CD4-positive, alpha-beta T cell treated with Interleukin-4 for 1 hour (primary cell): ENCODE data around the gene RFX2.
"Not testable (repeated sequence)": the region's sequence is repeated elsewhere in the genome, so short reads cannot be mapped to it uniquely, and the experiment has no call there.

Experiments used
- DNase-seq, 2 donors: peaks; one replicate each; pipeline ENCODE4 v3.0.0-alpha.2; 2020 to 2022

RFX2 gene

DNA sequence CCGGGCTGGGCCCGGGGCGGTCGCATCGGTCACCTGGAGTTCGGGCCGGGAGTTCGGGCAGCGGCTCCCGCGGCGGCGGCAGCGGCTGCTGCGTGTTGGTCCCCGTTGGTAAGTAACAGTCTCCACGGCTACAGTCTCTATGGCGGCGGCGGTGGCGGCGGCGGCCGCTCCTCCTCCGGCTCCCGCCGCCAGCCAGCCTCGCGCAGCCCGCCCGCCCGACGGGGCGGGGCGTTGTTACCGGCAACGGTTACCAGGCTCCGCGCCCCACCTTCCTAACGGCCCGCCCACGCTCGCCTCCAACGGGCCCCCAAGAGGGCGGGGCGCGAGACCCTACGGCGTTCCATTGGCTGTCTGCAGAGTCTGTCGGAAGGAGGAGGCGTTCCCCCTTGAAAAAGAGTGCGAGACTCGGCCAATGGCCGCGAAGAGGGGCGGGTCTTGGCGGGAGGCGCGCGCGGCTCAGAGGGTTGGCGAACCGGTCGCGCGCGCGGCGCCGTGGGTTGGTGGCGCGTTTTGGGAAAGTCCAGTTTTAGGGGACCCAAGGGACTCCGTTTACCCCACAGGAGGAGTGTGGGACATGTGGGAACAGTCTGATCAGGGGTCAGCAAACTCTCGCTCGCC lies at the start of gene RFX2:
Gene RFX2, minus strand, starts transcription at position 141 of the 618 bp plus-strand sequence. CDS start 63,004 bp downstream, outside the sequence.
- peak; percentile 99 for DNase-seq

- DNase-seq: no peak
Observed at GRCh38 chr19:6156033-6156432, 45.7 kb upstream of the RFX2 start.

DNA sequence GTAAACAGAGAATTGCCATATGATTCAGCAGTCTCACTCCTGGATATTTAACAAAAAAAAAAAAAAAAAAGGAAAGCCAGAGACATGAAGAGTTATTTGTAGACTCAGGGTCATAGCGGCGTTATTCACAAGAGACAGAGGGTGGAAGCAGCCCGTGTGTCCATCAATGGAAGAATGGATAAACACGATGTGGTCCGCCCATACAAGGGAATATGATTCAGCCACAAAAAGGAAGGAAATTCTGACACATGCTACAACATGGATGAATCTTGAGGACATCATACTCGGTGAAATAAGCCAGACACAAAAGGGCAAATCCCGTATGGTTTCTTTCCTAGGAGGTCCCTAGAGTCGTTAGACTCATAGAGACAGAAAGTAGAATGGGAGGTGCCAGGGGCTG lies 40.0 kb upstream of the RFX2 start:
- DNase-seq: no peak

DNA sequence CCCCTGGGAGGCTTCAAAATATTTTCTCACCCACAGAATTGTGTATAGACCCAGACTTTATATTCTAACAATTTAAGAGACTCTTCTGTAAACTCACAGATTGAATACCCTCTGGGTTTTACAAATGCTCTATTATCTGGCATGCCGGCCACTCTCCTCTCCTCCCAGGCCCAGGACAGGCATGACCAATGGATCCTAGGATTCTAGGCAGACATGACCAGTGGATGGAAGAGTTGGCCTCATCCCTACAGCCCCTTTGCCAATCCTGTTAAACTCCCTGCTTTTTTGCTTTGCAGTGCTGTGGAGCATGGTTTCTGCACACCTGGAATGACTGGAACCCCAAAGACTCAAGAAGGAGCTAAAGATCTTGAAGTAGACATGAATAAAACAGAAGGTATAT lies 30.9 kb upstream of the RFX2 start:
- DNase-seq: no peak

- no peak for DNase-seq
Observed at GRCh38 chr19:6138511-6138910, 28.2 kb upstream of the RFX2 start.

GRCh38 chr19:6138066-6138465 lies 27.8 kb upstream of the RFX2 start:
- DNase-seq: no peak

GRCh38 chr19:6133231-6133630 lies 22.9 kb upstream of the RFX2 start:
- no peak for DNase-seq

DNA sequence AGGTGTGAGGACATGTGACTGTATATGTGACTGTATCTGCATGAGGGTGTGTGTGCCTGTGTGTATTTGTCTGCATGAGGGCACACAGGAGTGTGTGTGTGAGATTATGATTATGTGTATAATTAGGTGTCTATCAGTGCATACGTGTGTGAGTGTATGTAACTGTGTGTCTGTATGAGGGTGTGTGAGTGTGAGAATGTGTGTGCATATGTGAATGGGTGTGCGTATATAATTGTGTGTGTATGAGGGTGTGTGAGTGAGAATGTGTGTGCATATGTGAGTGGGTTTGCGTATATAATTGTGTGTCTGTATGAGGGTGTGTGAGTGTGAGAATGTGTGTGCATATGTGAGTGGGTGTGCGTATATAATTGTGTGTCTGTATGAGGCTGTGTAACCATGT lies 22.2 kb upstream of the RFX2 start:
- no peak for DNase-seq

GRCh38 chr19:6127716-6128335 lies 17.5 kb upstream of the RFX2 start:
- DNase-seq: no peak

DNA sequence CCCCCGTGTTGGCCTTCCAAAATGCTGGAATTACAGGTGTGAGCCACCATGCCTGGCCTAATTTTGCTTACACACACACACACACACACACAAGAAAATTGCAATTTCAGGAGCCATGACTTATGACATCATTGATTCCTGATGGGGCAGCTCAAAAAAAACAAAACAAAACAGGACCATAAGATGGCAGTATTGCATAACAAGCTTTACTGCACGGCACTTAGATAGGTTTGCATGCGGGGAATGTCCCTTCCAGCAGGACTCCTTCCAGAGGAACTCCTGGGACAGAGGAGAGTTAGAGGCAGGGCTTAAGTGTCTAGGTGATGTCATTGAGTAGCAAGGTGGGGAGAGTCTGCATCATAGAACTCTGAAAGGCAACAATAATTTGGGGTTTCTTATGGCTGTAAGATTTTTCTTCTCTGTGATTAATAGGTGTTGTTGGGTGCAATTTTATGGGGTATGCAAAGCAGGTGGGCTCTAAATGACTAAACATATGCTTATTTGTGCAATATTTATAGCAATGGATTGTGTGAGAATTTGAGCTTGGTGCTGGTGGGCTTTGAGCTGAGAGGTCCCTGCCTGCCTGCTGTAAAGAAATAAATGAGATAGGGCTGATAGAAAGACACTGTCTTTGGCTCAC lies 16.2 kb upstream of the RFX2 start:
- DNase-seq: peak; percentile 15 to 44

- peak; percentile 79 for DNase-seq
Observed at GRCh38 chr19:6125571-6125989, 15.3 kb upstream of the RFX2 start.

GRCh38 chr19:6119031-6119430 lies 8.7 kb upstream of the RFX2 start:
- no peak for DNase-seq

- DNase-seq: no peak
Observed at GRCh38 chr19:6118043-6118442, 7.7 kb upstream of the RFX2 start.

GRCh38 chr19:6117534-6117933 lies 7.2 kb upstream of the RFX2 start:
- no peak for DNase-seq

GRCh38 chr19:6116749-6117430 lies 6.6 kb upstream of the RFX2 start:
- DNase-seq: no peak

- no peak for DNase-seq
Observed at GRCh38 chr19:6115992-6116391, 5.7 kb upstream of the RFX2 start.

GRCh38 chr19:6113616-6114188 lies 3.4 kb upstream of the RFX2 start:
- no peak for DNase-seq

GRCh38 chr19:6109947-6110346 lies 353 bp downstream of the RFX2 start:
- no peak for DNase-seq

- DNase-seq: peak; percentile 69 to 75
Observed at GRCh38 chr19:6108721-6109633, 1.3 kb downstream of the RFX2 start.

DNA sequence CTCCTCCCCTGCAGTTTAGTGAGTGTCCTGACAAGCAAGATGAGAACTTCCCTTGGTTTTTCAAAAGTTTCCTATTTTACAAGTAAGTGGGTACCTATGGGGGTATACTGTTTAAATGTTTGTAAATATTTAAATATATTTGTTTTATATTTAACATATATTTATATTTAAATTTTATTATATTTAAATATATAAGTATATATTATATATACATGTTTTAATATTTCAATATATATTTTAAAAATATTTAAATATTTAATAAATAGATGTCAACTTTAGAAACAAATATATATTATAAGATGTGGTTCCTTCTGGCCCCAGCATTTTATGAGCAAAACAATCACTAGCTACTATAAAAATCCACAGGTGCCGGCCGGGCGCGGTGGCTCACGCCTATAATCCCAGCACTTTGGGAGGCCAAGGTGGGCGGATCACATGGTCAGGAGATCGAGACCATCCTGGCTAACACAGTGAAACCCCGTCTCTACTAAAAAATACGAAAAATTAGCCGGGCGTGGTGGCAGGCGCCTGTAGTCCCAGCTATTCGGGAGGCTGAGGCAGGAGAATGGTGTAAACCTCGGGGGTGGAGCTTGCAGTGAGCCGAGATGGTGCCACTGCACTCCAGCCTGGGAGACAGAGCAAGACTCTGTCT lies 3.5 kb downstream of the RFX2 start:
- not testable (repeated sequence) for DNase-seq

GRCh38 chr19:6105444-6105843 lies 4.9 kb downstream of the RFX2 start:
- DNase-seq: no peak

DNA sequence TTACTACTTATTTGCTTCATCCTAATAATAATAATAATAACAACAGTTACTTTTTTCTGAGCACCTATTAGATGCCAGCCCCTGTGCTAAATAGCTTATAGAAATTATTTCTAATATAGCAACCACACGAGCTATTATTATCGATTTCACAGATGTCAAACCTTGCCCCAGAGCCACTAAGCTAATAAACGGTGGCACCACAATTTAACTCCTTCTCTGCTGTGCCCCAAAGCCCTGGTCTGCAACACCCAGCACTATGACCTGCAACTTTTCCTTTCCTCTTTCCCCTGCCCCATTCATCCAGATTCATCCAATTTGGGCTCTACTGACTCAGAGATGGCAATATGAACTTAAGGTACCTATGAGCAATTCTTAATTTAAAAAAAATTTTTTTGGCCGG lies 6.4 kb downstream of the RFX2 start:
- DNase-seq: no peak
